ENCODE measurements around the gene AP1AR.
"Not testable (repeated sequence)": the region's sequence is repeated elsewhere in the genome, so short reads cannot be mapped to it uniquely, and the experiment has no call there.

AP1AR gene

DNA sequence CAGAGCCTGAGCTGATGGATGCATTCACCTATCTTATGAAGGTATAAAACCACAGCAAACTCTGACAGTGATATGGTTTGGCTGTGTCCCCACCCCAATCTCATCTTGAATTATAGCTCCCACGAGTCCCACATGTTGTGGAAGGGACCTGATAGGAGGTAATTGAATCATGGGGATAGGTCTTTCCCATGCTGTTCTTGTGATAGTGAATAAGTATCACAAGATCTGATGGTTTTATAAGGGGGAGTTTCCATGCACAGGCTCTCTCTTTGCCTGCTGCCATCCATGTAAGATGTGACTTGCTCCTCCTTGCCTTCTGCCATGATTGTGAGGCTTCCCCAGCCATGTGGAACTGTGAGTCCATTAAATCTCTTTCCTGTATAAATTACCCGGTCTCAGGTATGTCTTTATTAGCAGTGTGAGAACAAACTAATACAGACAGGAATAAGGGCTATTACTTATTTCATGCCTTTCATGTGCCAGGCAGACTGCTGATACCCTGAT lies 50.4 kb downstream of the AP1AR start:
- H3K9me3 Mint-ChIP-seq, H3K27me3 Mint-ChIP-seq, H3K27ac Mint-ChIP-seq: not testable (repeated sequence)
- H3K4me3 Mint-ChIP-seq: peak overlapping the region; percentile 15
- peaks cover 44% of the 10 kb centered on the region for H3K36me3 Mint-ChIP-seq (ENCODE audit: low read depth)
- peaks cover 79% of the 10 kb centered on the region for H3K4me1 Mint-ChIP-seq (ENCODE audit: low read depth)

DNA sequence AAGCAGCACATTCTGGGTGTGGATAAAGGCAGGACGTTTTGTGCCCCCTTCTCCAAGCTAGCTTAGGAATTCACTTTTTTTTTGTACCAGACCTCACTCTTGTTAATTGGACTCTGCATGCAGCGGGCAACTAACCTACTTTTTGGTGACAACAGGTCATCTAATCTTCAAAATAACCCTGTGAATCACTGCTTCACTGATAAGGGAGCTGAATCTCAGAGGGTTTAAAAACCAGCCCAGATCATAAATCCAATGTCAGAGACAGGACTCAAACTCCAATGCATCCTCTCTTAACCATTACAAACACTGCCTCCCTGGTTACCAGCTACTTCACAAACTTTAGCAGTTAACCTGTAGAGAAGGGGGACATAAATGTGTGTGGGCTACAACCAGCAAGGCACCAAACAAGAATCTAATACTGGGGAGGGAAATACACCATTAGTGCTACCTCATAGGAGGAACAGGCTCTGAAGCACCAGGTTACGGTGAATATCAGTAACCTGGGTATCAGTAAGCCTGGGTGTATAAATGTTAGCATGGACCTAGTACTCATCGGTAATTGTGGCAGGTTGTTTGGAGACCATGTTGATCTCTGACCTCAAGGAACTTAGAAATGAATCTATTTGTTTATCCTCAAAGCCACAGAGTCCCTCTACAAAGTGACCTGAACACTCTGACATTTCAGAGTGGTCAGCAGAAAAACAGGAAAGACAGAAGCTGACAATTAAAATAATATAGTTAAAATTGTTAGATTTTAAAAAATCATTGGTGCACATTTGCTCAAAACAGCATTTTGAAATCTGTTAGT lies 51.5 kb downstream of the AP1AR start:
- no peaks in the 10 kb centered on the region for H3K27me3 Mint-ChIP-seq
- no peaks in the 10 kb centered on the region for H3K9me3 Mint-ChIP-seq
- peaks cover 33% of the 10 kb centered on the region for H3K36me3 Mint-ChIP-seq (ENCODE audit: low read depth)
- peak overlapping the region; percentile 21 for H3K27ac Mint-ChIP-seq
- peak overlapping the region; percentile 95 for H3K4me3 Mint-ChIP-seq
- H3K4me1 Mint-ChIP-seq (ENCODE audit: low read depth): peaks cover 80% of the 10 kb centered on the region

DNA sequence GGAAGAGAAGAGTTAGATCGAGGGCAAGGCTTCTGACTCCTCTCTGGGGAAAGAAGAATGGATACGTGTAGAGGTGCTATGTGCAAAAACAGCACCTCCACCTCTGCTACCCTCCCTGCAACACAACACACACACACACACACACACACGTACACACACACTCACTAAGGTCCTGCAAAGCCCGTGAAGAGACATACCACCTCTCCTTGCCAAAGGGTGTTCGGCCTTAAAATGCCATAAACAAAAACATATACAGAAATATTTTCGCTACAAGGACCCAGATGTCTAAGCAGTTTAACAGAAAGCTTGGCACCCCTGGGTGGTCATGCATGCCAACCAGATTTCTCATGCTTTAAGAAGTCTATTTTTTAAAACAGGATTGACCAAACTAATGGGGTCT lies 52.6 kb downstream of the AP1AR start:
- Mint-ChIP-seq H3K4me3 (peak overlapping the region; percentile 95), H3K27me3 (no peaks in the 10 kb centered on the region), H3K27ac (peak overlapping the region; percentile 39)

DNA sequence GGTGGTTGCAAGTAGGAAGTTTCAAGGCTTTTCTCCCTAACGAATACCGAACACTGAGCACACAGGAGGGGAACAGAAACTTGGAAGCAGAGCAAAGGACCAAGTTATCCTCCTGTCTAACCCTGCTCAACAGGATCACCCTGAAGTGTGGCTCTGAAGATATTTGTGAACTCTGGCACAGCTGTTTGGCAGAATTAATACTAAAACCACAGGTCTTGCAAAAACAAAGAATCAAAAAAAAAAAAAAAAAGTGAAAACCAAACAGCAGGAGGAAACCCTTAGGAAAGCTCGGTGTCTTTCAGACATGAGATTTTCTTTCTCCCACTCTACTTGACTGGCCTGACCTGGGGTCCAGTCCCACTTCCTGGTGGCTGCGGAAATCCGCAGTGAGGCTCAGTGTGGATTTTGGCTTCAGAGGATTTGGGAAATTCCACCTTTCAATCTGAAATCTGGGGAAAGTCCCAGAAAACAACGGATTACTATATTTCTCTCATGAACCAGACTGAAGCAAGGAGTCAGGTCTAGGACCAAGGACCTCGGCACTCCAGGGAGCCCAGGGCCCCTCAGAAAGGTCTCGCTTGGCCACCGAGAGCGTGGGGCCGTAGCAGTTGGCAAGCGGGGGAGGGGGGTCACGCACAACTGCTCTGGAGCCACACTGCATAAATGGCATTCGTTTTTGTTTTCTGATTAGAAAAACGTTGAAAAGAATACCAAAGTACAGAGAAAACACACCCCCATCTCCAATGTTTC lies 53.2 kb downstream of the AP1AR start:
- Mint-ChIP-seq H3K4me3 (peak overlapping the region; percentile 95), H3K9me3 (no peaks in the 10 kb centered on the region), H3K27ac (peak overlapping the region; percentile 85), H3K27me3 (no peaks in the 10 kb centered on the region), H3K36me3 (ENCODE audit: low read depth) (peaks cover 27% of the 10 kb centered on the region), H3K4me1 (ENCODE audit: low read depth) (peaks cover 83% of the 10 kb centered on the region)

More for the DNA sequence above, 52.6 kb downstream of the AP1AR start:
- H3K36me3 Mint-ChIP-seq (ENCODE audit: low read depth): peaks cover 27% of the 10 kb centered on the region
- H3K9me3 Mint-ChIP-seq: no peaks in the 10 kb centered on the region
- peaks cover 82% of the 10 kb centered on the region for H3K4me1 Mint-ChIP-seq (ENCODE audit: low read depth)

DNA sequence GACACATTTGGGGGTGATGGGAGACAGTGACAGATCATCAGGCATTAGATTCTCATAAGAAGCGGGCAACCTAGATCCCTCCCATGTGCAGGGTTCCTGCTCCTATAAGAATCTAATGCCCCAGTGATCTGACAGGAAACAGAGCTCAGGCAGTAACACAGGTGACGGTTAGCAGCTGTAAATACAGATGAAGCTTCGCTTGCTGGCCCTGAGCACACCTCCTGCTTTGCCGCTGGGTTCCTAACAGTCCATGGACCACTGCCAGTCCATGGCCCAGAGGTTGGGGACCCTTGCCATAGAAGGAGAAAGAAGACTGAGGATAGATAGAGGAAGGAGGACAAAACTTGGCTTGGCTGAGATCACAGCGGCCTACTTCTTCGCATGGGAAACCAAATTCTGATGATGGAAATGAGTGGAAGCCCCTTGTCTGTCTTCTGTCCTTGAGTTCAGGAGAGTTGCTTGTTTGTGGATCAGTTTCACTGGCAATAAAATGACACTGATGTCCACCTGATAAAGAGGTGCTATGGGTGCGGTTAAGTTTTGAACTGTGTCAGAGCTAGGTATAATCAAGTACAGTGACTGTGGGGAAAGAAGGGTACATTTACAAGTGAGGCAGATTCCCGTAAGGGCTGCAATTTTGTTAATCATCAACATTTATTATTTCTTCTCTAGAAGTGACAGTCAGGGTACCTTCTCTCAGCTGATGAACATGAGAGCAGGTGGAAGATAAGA lies 55.8 kb downstream of the AP1AR start:
- Mint-ChIP-seq H3K27me3 (no peaks in the 10 kb centered on the region), H3K4me3 (peak overlapping the region; percentile 95), H3K27ac (peak overlapping the region; percentile 85), H3K36me3 (ENCODE audit: low read depth) (peaks cover 16% of the 10 kb centered on the region), H3K9me3 (no peaks in the 10 kb centered on the region), H3K4me1 (ENCODE audit: low read depth) (peaks cover 67% of the 10 kb centered on the region)

DNA sequence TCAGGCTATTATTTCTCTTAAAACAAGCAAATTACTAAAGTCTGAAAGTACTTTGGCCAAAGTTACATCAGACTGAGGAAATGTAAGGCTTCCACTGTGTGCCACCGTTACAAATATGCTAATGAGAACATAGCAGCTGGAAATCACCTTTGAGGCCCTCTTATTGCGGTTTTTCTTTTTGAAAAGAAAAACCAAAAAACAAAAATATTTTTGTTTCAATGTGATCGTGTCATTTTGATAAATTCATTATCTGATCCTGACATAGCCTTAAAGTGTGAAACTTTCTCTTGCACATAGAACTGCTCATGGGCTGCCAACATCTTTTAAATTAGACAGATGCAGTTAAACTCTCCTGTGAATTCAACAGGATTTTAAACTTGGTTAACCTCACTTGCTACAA lies 56.9 kb downstream of the AP1AR start:
- H3K27ac Mint-ChIP-seq: peak overlapping the region; percentile 86
- peak overlapping the region; percentile 64 for H3K4me3 Mint-ChIP-seq
- peaks cover 6% of the 10 kb centered on the region for H3K36me3 Mint-ChIP-seq (ENCODE audit: low read depth)
- peaks cover 56% of the 10 kb centered on the region for H3K4me1 Mint-ChIP-seq (ENCODE audit: low read depth)
- no peaks in the 10 kb centered on the region for H3K9me3 Mint-ChIP-seq
- no peaks in the 10 kb centered on the region for H3K27me3 Mint-ChIP-seq

DNA sequence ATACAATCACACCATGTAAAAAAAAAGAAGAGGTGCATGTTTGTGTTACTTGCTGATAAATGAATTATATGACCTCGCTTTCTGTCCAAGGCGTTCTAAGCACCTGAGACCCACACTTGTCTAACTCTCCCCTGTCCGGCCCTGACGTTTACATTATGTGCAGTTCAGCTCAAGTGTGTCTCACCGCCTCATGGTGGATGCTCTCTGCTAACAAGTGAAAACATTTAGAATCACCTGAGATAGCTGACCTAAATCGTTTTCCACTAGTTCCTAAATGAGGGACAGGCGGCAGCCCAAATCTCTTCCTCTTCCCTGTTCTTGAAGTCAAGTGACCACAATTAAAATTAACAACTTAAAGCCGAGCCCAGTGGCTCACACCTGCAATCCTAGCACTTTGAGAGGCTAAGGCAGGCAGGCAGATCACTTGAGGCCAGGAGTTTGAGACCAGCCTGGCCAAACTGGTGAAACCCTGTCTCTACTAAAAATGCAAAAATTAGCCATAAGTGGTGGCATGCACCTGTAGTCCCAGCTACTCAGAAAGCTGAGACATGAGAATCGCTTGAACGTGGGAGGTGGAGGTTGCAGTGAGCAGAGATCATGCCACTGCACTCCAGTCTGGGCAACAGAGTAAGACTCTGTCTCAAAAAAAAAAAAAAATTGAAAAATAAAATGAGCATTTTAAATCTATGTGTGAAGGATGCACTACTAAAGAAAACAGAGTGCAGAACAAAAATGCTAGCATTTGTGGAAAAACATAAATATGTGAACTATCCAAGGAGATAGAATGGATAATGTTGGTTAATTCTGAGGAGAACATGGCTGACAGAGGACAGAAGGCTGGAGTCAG lies 58.0 kb downstream of the AP1AR start:
- Mint-ChIP-seq H3K27me3 (no peaks in the 10 kb centered on the region), H3K4me1 (ENCODE audit: low read depth) (peaks cover 48% of the 10 kb centered on the region), H3K27ac (peak overlapping the region; percentile 86), H3K9me3 (no peaks in the 10 kb centered on the region), H3K4me3 (no peak overlapping the region), H3K36me3 (ENCODE audit: low read depth) (peaks cover 1% of the 10 kb centered on the region)

DNA sequence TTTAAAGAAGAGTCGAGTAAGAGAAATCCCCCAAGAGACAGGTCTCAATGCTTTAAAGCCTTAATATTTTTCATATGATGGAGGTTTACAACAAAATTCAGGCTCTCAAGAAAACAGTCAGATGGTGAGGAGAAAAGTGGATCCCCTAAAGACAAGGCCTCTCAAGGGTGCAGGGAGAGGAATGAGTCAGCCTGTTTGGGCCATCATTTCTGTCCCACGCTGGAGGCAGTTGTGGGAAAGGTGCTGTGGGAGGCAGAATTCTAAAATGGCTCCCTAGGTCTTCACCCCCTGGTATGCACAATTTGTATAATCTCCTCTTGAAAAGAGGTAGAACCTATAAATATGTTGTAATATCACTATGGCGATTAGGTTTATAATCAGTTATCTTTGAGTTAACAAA lies 58.8 kb downstream of the AP1AR start:
- no peak overlapping the region for H3K4me3 Mint-ChIP-seq
- peaks cover 48% of the 10 kb centered on the region for H3K4me1 Mint-ChIP-seq (ENCODE audit: low read depth)
- peak overlapping the region; percentile 86 for H3K27ac Mint-ChIP-seq
- H3K9me3 Mint-ChIP-seq: no peaks in the 10 kb centered on the region
- no peaks in the 10 kb centered on the region for H3K36me3 Mint-ChIP-seq (ENCODE audit: low read depth)
- H3K27me3 Mint-ChIP-seq: no peaks in the 10 kb centered on the region

DNA sequence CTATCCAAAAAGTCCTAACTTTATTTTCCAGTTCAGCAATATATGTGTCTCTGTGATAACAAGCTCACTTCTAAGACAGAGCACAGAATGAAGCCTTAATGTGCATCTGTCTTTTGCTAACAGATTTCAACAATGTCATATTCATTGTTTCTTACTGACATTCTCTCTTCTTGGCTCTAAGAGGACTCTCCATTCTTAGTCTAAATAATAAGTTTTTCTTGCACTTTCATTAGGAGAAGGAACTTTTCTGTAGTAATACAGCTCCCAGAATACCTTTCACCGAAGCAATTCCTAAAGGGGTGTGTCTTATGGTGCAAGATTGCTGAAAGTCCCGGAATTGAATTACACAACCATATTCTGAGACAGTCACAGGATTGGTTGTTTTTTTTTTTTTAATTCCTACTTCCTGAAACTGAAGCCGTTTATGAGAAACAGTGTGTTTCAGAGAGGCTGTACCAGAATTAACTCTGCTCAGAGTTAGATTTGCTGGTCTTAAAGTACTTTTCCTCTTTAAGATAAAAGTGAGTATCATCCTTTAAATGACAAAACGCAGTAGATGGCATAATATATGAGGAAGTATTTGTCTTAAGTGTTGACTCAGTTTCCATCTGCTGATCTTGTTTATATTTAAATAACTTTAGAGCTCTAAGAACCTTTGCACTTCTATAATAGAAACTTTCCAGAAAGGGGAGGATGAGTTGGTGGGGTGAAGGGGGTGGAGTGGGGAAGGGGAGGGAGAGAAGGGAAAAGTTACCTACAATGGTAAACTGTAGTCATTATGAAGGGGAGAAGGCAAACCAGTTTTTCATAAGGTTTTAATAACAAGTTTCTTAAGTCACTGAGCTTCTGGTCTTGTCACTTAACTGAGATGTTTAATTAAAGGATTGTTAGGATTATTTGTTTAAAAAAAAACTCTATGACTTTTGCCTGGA lies 65.6 kb downstream of the AP1AR start, which contains the start of gene ALPK1:
Gene ALPK1 (plus strand): TSS at position 421 of the 932 bp plus-strand sequence.
- peak within 1 kb of the TSS; percentile 79 for H3K4me3 Mint-ChIP-seq
- H3K9me3 Mint-ChIP-seq: no peaks in the 10 kb centered on the region
- peak within 1 kb of the TSS; percentile 77 for H3K27ac Mint-ChIP-seq
- H3K4me1 Mint-ChIP-seq (ENCODE audit: low read depth): peaks cover 27% of the 10 kb centered on the region
- H3K27me3 Mint-ChIP-seq: no peaks in the 10 kb centered on the region
- H3K36me3 Mint-ChIP-seq (ENCODE audit: low read depth): no peaks in the 10 kb centered on the region

DNA sequence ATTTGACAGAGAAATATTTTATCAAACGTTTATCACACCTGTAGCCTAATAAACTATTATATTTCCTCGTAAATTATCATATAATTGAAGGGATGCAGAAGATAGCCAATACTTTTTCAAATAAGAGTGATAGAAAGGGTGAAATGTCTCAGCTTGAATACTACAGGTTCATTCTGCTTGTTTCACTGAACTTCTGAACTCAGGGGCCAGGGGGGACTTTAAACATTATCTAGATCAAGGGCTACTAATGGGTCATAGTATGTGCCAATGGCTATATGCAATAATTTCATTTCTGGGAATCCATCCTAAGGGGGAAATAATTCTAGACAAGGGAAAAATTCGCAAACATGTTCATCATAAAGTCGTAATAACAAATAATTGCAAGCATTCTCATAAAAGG lies 68.1 kb downstream of the AP1AR start:
- Mint-ChIP-seq H3K9me3 (no peaks in the 10 kb centered on the region), H3K36me3 (ENCODE audit: low read depth) (no peaks in the 10 kb centered on the region), H3K4me3 (no peak overlapping the region), H3K4me1 (ENCODE audit: low read depth) (peaks cover 27% of the 10 kb centered on the region), H3K27me3 (no peaks in the 10 kb centered on the region), H3K27ac (no peak overlapping the region)

DNA sequence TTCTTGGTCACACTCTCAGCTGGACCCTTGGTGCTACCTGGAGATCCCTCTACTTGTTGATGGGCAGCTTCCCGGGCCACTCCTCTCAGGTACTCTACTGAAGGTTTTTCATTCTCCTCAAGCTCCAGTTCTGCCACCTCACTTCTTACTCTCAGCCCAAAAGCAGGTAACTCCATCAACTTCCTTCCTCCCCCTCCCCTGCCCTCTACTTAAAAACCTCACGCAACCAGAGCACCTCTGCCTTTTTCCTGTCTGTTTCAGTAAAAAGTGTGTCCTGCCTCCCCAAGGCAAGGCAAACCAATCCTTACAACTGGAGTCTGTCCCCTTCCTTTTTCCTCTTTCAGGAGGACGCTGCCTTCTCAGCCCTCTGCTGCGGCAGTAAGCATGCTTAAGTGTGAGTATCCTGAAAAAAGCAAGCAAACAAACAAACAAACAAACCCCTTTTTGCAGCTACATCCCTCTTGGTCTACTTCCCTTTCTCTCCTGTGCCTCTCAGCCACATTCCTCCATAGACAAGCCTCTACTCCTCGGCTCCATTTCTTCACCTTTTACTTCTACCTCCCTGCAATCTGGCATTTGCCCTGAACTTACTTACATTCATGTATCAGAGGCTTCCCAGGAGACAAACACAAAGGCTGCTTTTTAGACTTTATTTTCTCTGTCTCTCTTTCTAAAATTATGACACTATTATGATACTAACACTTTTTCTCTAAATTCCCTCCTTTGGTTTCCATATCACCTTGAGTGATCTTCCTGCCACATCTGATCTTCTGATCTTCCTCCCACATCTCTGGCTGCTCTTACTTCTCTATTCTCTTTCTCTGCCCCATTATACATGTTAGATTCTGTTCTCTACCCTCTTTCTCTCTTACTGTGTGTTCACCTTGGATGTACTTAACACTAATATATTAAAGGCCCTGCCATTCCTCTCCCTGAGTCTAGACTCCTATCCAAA lies 71.0 kb downstream of the AP1AR start:
- Mint-ChIP-seq H3K4me3 (no peak overlapping the region), H3K9me3 (no peaks in the 10 kb centered on the region), H3K36me3 (ENCODE audit: low read depth) (no peaks in the 10 kb centered on the region), H3K4me1 (ENCODE audit: low read depth) (peaks cover 24% of the 10 kb centered on the region), H3K27ac (no peak overlapping the region), H3K27me3 (no peaks in the 10 kb centered on the region)

DNA sequence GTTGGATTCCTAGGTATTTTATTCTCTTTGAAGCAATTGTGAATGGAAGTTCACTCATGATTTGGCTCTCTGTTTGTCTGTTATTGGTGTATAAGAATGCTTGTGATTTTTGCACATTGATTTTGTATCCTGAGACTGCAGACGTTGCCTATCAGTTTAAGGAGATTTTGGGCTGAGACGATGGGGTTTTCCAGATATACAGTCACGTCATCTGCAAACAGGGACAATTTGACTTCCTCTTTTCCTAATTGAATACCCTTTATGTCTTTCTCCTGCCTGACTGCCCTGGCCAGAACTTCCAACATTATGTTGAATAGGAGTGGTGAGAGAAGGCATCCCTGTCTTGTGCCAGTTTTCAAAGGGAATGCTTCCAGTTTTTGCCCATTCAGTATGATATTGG lies 73.9 kb downstream of the AP1AR start:
- H3K27ac Mint-ChIP-seq; H3K27me3 Mint-ChIP-seq; H3K36me3 Mint-ChIP-seq (ENCODE audit: low read depth); H3K4me3 Mint-ChIP-seq; H3K9me3 Mint-ChIP-seq: not testable (repeated sequence)
- peaks cover 24% of the 10 kb centered on the region for H3K4me1 Mint-ChIP-seq (ENCODE audit: low read depth)

Data from stimulated activated naive CD8-positive, alpha-beta T cell treated with anti-CD3 and anti-CD28 coated beads, Interleukin-15, Interleukin-2, amounts not matched to agents 100 ng/mL and 50 ng/mL, for 24 hours (primary cell).